Peyer's patch (tissue), 4 donors: ENCODE data around the gene P2RY2. TPM values are rescaled to one million over a fixed set of nuclear protein-coding genes. Genes with fewer than 3 reads are reported as not detected.

ENCODE experiments used
- DNase-seq, 3 donors: peaks; one replicate each; pipeline ENCODE4 v3.0.0-alpha.2; 2017 to 2019
- H3K27ac ChIP-seq, 4 donors: fragments of 200-600 bp; sonication (generic); one replicate each; pipeline ENCODE4 v1.5.1; 2016 to 2019
- H3K27me3 ChIP-seq, 2 donors: fragments of 200-600 bp; sonication (generic); one replicate each; pipeline ENCODE4 v1.5.1; 2019
- H3K36me3 ChIP-seq, 3 donors: fragments of 200-600 bp; sonication (generic); one replicate each; pipeline ENCODE4 v1.5.1; 2016 to 2019
- H3K4me1 ChIP-seq, 4 donors: fragments of 200-600 bp; sonication (generic); one replicate each; pipeline ENCODE4 v1.5.1; 2016 to 2019
- H3K4me3 ChIP-seq, 4 donors: fragments of 200-600 bp; sonication (generic); 1 replicate in 3 of 4; 2 replicates in 1 of 4; pipeline ENCODE4 v1.5.1; 2016 to 2019; ENCODE audit warnings: mild to moderate bottlenecking in 1 of 4
- H3K9me3 ChIP-seq, 4 donors: fragments of 200-600 bp; sonication (generic); one replicate each; pipeline ENCODE4 v1.5.1; 2016 to 2019; ENCODE audit warnings: mild to moderate bottlenecking in 1 of 4
- CTCF ChIP-seq, 6 experiments: fragments of 450-650 bp in 4 of 6; fragments of 200-600 bp in 2 of 6; sonication (generic) in 1 of 6; IDR thresholded peaks; one replicate each; pipeline ENCODE4 v1.5.1; 2017 to 2019; ENCODE audit warnings: antibody characterized with exemption in 6 of 6, mild to moderate bottlenecking in 3 of 6, moderate library complexity in 1 of 6
- POLR2A ChIP-seq, 2 donors: fragments of 450-650 bp; IDR thresholded peaks; one replicate each; pipeline ENCODE4 v1.5.1; 2017; ENCODE audit warnings: antibody characterized with exemption in 2 of 2, mild to moderate bottlenecking in 2 of 2, moderate library complexity in 2 of 2
- total RNA-seq, 4 donors: library from RNA; depleted of rRNA; stranded (reverse); fragments of >200 nt; gene quantifications; one replicate each; pipeline ENCODE4 v1.1.0, GENCODE V29; 2016

Gene P2RY2
- total RNA-seq, 4 donors from 2014 or later, result 6.6 to 42.7 (median 33.5) TPM

- H3K27ac ChIP-seq, result peak overlapping the region in 1 of 4 donors; percentile 2
- no peak overlapping the region for H3K4me3 ChIP-seq
- no peaks in the 10 kb centered on the region for H3K27me3 ChIP-seq
- no peaks in the 10 kb centered on the region for H3K36me3 ChIP-seq
- DNase-seq, result peak in 1 of 3 donors; percentile 45
- TF ChIP-seq CTCF (IDR thresholded peaks at IDR 0.05) (no peak), POLR2A (IDR thresholded peaks at IDR 0.05) (no peak)
- no peaks in the 10 kb centered on the region for H3K9me3 ChIP-seq
- peaks cover 0 to 34% (median 3%) of the 10 kb centered on the region in 4 donors for H3K4me1 ChIP-seq
These were observed 32.3 kb upstream of the P2RY2 start for GRCh38 chr11:73185680-73186293.

- H3K4me1 ChIP-seq, result peaks cover 0 to 40% (median 3%) of the 10 kb centered on the region in 4 donors
- H3K9me3 ChIP-seq, result no peaks in the 10 kb centered on the region
These were observed 31.7 kb upstream of the P2RY2 start for GRCh38 chr11:73186294-73186850.

GRCh38 chr11:73186886-73187285 lies 31.2 kb upstream of the P2RY2 start:
- H3K9me3 ChIP-seq, result no peaks in the 10 kb centered on the region
- no peak overlapping the region for H3K4me3 ChIP-seq
- no peak overlapping the region for H3K27ac ChIP-seq
- no peaks in the 10 kb centered on the region for H3K36me3 ChIP-seq
- peak in 1 of 3 donors; percentile 14 for DNase-seq
- H3K4me1 ChIP-seq, result peaks cover 0 to 40% (median 3%) of the 10 kb centered on the region in 4 donors
- no peak for TF ChIP-seq CTCF (IDR thresholded peaks at IDR 0.05)
- TF ChIP-seq POLR2A (IDR thresholded peaks at IDR 0.05), result no peak
- no peaks in the 10 kb centered on the region for H3K27me3 ChIP-seq

More at GRCh38 chr11:73186294-73186850, 31.7 kb upstream of the P2RY2 start:
- Histone ChIP-seq H3K36me3 (no peaks in the 10 kb centered on the region), H3K27me3 (no peaks in the 10 kb centered on the region), H3K27ac (peak overlapping the region in 1 of 4 donors; percentile 2), H3K4me3 (no peak overlapping the region)
- TF ChIP-seq POLR2A (IDR thresholded peaks at IDR 0.05) (no peak), CTCF (IDR thresholded peaks at IDR 0.05) (no peak)
- peak in 1 of 3 donors; percentile 43 for DNase-seq

GRCh38 chr11:73187854-73188253 lies 30.2 kb upstream of the P2RY2 start:
- Histone ChIP-seq H3K9me3 (no peaks in the 10 kb centered on the region), H3K27ac (no peak overlapping the region), H3K4me3 (no peak overlapping the region), H3K4me1 (peaks cover 0 to 41% (median 3%) of the 10 kb centered on the region in 4 donors), H3K27me3 (no peaks in the 10 kb centered on the region), H3K36me3 (no peaks in the 10 kb centered on the region)
- TF ChIP-seq POLR2A (IDR thresholded peaks at IDR 0.05) (no peak), CTCF (IDR thresholded peaks at IDR 0.05) (no peak)
- peak in 1 of 3 donors; percentile 26 for DNase-seq

GRCh38 chr11:73188301-73188700 lies 29.8 kb upstream of the P2RY2 start:
- peak in 1 of 3 donors; percentile 44 for DNase-seq
- H3K27me3 ChIP-seq, result no peaks in the 10 kb centered on the region
- H3K4me3 ChIP-seq, result no peak overlapping the region
- no peak for TF ChIP-seq CTCF (IDR thresholded peaks at IDR 0.05)
- TF ChIP-seq POLR2A (IDR thresholded peaks at IDR 0.05), result no peak
- no peak overlapping the region for H3K27ac ChIP-seq
- H3K9me3 ChIP-seq, result no peaks in the 10 kb centered on the region
- H3K4me1 ChIP-seq, result peaks cover 0 to 41% (median 3%) of the 10 kb centered on the region in 4 donors
- no peaks in the 10 kb centered on the region for H3K36me3 ChIP-seq
